HepG2 (cell line): Measurements from ENCODE around the gene EIF3L. TPM values are rescaled to one million over a fixed set of nuclear protein-coding genes. Genes with fewer than 3 reads are reported as not detected.
A peak's percentile ranks its signal among the peaks of the same experiment; 100 is the strongest.

Experiments
- FOXK1 ChIP-seq: sonication (generic); formaldehyde crosslinking; IDR thresholded peaks from 2 replicates; pipeline ENCODE4 v1.4.0; 2020; ENCODE audit warnings: low read depth, missing genetic modification reagents, borderline replicate concordance
- GABPA ChIP-seq, 2 experiments: IDR thresholded peaks; 2 replicates each; pipeline ENCODE4 v1.6.1; 2011 to 2016; ENCODE audit warnings: low read depth in 2 of 2, low read length in 1 of 2, missing biosample characterization in 1 of 2, missing genetic modification characterization in 1 of 2
- GATAD1 ChIP-seq: IDR thresholded peaks from 2 replicates; pipeline ENCODE4 v1.6.1; 2016; ENCODE audit warnings: missing genetic modification reagents, missing compliant biosample characterization
- GMEB1 ChIP-seq: sonication (generic); formaldehyde crosslinking; IDR thresholded peaks from 2 replicates; pipeline ENCODE4 v1.5.1; 2020; ENCODE audit warnings: missing genetic modification reagents, mild to moderate bottlenecking, borderline replicate concordance
- KDM3A ChIP-seq: IDR thresholded peaks from 2 replicates; pipeline ENCODE4 v1.6.1; 2018; ENCODE audit warnings: low read depth, missing compliant biosample characterization
- NFE2L1 ChIP-seq: sonication (generic); formaldehyde crosslinking; IDR thresholded peaks from 2 replicates; pipeline ENCODE4 v1.4.0; 2020; ENCODE audit warnings: missing genetic modification reagents, mild to moderate bottlenecking, borderline replicate concordance
- NFRKB ChIP-seq: fragments of 450-650 bp; IDR thresholded peaks from 2 replicates; pipeline ENCODE4 v1.6.1; 2017
- NFYC ChIP-seq: IDR thresholded peaks from 2 replicates; pipeline ENCODE4 v1.6.1; 2016; ENCODE audit warnings: missing genetic modification reagents, missing compliant biosample characterization
- PRDM15 ChIP-seq: sonication (generic); formaldehyde crosslinking; IDR thresholded peaks from 2 replicates; pipeline ENCODE4 v1.4.0; 2020; ENCODE audit warnings: missing genetic modification reagents
- RORA ChIP-seq: sonication (generic); formaldehyde crosslinking; IDR thresholded peaks from 2 replicates; pipeline ENCODE4 v1.5.0; 2020; ENCODE audit warnings: mild to moderate bottlenecking, missing genetic modification reagents, moderate library complexity
- SOX5 ChIP-seq: IDR thresholded peaks from 2 replicates; pipeline ENCODE4 v1.6.1; 2016; ENCODE audit warnings: borderline replicate concordance
- TFDP1 ChIP-seq: IDR thresholded peaks from 2 replicates; pipeline ENCODE4 v1.6.1; 2016; ENCODE audit warnings: missing compliant biosample characterization, missing genetic modification reagents, borderline replicate concordance
- TP53 ChIP-seq: sonication (generic); formaldehyde crosslinking; conservative IDR thresholded peaks from 2 replicates; pipeline ENCODE4 v1.4.0; 2020; ENCODE audit warnings: missing genetic modification reagents
- UBTF ChIP-seq: sonication (generic); formaldehyde crosslinking; IDR thresholded peaks from 2 replicates; pipeline ENCODE4 v1.4.0; 2020; ENCODE audit warnings: mild to moderate bottlenecking, missing genetic modification reagents
- ZMYM2 ChIP-seq: sonication (generic); formaldehyde crosslinking; IDR thresholded peaks from 2 replicates; pipeline ENCODE4 v1.8.0; 2022; ENCODE audit warnings: mild to moderate bottlenecking, missing genetic modification reagents
- ZNF24 ChIP-seq: fragments of 450-650 bp; IDR thresholded peaks from 2 replicates; pipeline ENCODE4 v1.6.1; 2017; ENCODE audit warnings: antibody characterized with exemption, mild to moderate bottlenecking
- ZNF788 ChIP-seq: sonication (generic); formaldehyde crosslinking; IDR thresholded peaks from 2 replicates; pipeline ENCODE4 v1.5.0; 2020; ENCODE audit warnings: mild to moderate bottlenecking, missing genetic modification reagents, borderline replicate concordance
- ZSCAN5A ChIP-seq: sonication (generic); formaldehyde crosslinking; IDR thresholded peaks from 2 replicates; pipeline ENCODE4 v1.8.0; 2022; ENCODE audit warnings: mild to moderate bottlenecking, missing genetic modification reagents, borderline replicate concordance
- ZSCAN9 ChIP-seq: IDR thresholded peaks from 2 replicates; pipeline ENCODE4 v1.6.1; 2016; ENCODE audit warnings: borderline replicate concordance
- polyA plus RNA-seq, 8 experiments: library from polyadenylated mRNA; depleted of rRNA in 3 of 8; stranded (reverse) in 7 of 8; unstranded in 1 of 8; fragments of >200 nt; fragmentation: Illumina TruSeq in 4 of 8; extraction: Trizol in 4 of 8; gene quantifications; 2 replicates each; pipeline versions ENCODE4 v1.2.1 to v1.2.3, GENCODE V29; 2011 to 2016; ENCODE audit warnings: low read depth in 4 of 8, missing spikeins in 1 of 8, mixed read lengths in 1 of 8; ENCODE audit not compliant: insufficient read depth in 1 of 8
- total RNA-seq, 5 experiments: library from RNA; depleted of rRNA; stranded (reverse); fragments of >200 nt; fragmentation: Illumina TruSeq; extraction: Trizol; gene quantifications; 2 replicates each; pipeline ENCODE4 v1.2.3, GENCODE V29; 2016; ENCODE audit warnings: low read depth in 1 of 5

Gene EIF3L
- total and polyA plus RNA-seq, 2 of the 13 experiments (the other 11 are each of a cell fraction or from before 2014, with no cell fraction given), result 514 to 793 TPM

GRCh38 chr22:37933711-37934376, 84.6 kb downstream of the EIF3L start (continued):
- TF ChIP-seq UBTF, result peak; percentile 71
- TF ChIP-seq PRDM15 (CRISPR knock-in tag), result no peak
- peak; percentile 43; the same call in 1 of the 2 replicates for TF ChIP-seq SOX5 (CRISPR knock-in tag)
- peak; percentile 82 for TF ChIP-seq KDM3A (CRISPR knock-in tag)
- peak; percentile 34; the same call in 1 of the 2 replicates for TF ChIP-seq TFDP1 (CRISPR knock-in tag)
- peak; percentile 52; the same call in 1 of the 2 replicates for TF ChIP-seq FOXK1 (CRISPR knock-in tag)
- no peak for TF ChIP-seq ZMYM2
- TF ChIP-seq ZSCAN9 (CRISPR knock-in tag), result 0 out of 2 replicates have a peak, but pooled peaks have one; percentile 46
- no peak for TF ChIP-seq NFE2L1 (CRISPR knock-in tag)
- TF ChIP-seq RORA, result no peak
- TF ChIP-seq TP53 (CRISPR knock-in tag), result 0 out of 2 replicates have a peak, but pooled peaks have one; percentile 43
- TF ChIP-seq NFYC (CRISPR knock-in tag), result peak; percentile 31; the same call in 1 of the 2 replicates
- no peak for TF ChIP-seq ZSCAN5A (CRISPR knock-in tag)
- no peak for TF ChIP-seq ZNF24
- peak; percentile 25; the same call in 1 of the 2 replicates for TF ChIP-seq GMEB1 (CRISPR knock-in tag)
- TF ChIP-seq GABPA (IDR thresholded peaks at IDR 0.05; ENCODE audit: low read depth, low read length), result no peak
- TF ChIP-seq GABPA (CRISPR knock-in tag; IDR thresholded peaks at IDR 0.05; ENCODE audit: low read depth), result peak; percentile 51
- TF ChIP-seq NFRKB, result no peak
- TF ChIP-seq ZNF788 (CRISPR knock-in tag), result peak; percentile 89; the same call in 1 of the 2 replicates
- TF ChIP-seq GATAD1 (CRISPR knock-in tag), result no peak
